Astrocyte (in vitro differentiated cells and primary cell): Measurements from ENCODE around the gene CRACDL.

Experiments used
- EZH2 ChIP-seq: IDR thresholded peaks from 2 replicates; pipeline ENCODE4 v1.6.1; 2012; ENCODE audit warnings: mild to moderate bottlenecking, low read length, inconsistent platforms; ENCODE audit not compliant: insufficient read depth
- TF ChIP-seq, protein P1 (sequence below): IDR thresholded peaks from 2 replicates; pipeline ENCODE4 v1.5.1; 2011; ENCODE audit warnings: low read depth, mild to moderate bottlenecking, inconsistent platforms, low read length, moderate library complexity; ENCODE audit not compliant: insufficient read depth

DNA sequence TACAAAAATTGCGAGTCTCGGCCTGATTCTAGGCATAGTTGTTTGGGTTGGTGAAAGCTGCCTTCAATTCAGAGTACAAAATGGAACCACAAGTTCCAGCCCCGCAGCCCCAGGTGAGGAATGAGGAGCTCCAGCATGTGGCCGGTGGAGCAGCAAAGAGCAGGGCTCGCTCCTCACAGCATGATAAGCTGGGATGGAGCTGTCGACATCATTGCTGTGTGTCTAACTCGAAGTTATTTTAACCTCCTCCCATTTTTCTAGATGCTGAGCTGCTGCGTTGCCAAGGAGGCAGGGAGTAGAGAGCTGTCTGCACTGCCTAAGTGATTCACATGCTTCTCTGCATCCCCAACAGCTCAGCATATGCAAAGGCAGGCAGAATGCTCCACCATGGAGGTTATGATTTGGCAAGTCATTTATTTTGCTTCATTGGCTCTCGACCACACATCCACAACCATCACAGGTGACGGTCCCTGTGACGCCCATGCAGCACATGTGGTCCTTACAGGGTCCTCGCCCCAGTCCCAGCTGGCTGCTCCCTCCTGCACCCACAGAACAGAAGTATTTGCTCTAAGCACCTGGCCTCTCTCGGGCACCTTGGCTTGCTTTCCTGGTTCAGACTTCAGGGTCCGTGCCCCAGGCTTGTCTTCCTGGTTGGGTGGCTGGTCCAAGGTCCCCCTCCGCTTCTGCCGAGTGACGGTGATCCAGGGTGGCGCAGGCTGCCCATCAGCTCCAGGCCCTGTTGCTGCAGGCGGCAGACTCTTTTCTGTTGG, 139.1 kb downstream of the CRACDL start:
- TF ChIP-seq, protein P1, sequence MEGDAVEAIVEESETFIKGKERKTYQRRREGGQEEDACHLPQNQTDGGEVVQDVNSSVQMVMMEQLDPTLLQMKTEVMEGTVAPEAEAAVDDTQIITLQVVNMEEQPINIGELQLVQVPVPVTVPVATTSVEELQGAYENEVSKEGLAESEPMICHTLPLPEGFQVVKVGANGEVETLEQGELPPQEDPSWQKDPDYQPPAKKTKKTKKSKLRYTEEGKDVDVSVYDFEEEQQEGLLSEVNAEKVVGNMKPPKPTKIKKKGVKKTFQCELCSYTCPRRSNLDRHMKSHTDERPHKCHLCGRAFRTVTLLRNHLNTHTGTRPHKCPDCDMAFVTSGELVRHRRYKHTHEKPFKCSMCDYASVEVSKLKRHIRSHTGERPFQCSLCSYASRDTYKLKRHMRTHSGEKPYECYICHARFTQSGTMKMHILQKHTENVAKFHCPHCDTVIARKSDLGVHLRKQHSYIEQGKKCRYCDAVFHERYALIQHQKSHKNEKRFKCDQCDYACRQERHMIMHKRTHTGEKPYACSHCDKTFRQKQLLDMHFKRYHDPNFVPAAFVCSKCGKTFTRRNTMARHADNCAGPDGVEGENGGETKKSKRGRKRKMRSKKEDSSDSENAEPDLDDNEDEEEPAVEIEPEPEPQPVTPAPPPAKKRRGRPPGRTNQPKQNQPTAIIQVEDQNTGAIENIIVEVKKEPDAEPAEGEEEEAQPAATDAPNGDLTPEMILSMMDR: no peak
- no peak for TF ChIP-seq EZH2
